Heart left ventricle (tissue), 16 donors: ENCODE measurements around the gene NFIB. TPM values are rescaled to one million over a fixed set of nuclear protein-coding genes. Genes with fewer than 3 reads are reported as not detected.

ENCODE experiments used
- ATAC-seq, 4 donors: fragments of 200-7000 bp; cut with Tn5 transposase; one replicate each; pipeline ENCODE4 v1.9.1; 2020 to 2022; ENCODE audit warnings: moderate library complexity in 4 of 4, mild to moderate bottlenecking in 3 of 4, moderate number of reproducible peaks in 1 of 4
- DNase-seq, 5 donors: peaks; one replicate each; pipeline ENCODE4 v3.0.0-alpha.2; 2020
- H3K27ac ChIP-seq, 12 donors: fragments of 200-600 bp; sonication (generic) in 4 of 12; one replicate each; pipeline versions ENCODE4 v1.5.0 to v1.8.0; 2016 to 2022; ENCODE audit warnings: mild to moderate bottlenecking in 2 of 12
- H3K27me3 ChIP-seq, 9 donors: fragments of 200-600 bp; sonication (generic) in 2 of 9; one replicate each; pipeline versions ENCODE4 v1.5.1 to v1.8.0; 2016 to 2022; ENCODE audit warnings: mild to moderate bottlenecking in 3 of 9
- H3K36me3 ChIP-seq, 9 donors: fragments of 200-600 bp; sonication (generic) in 2 of 9; one replicate each; pipeline versions ENCODE4 v1.5.0 to v1.8.0; 2018 to 2022; ENCODE audit warnings: mild to moderate bottlenecking in 2 of 9
- H3K4me1 ChIP-seq, 12 donors: fragments of 200-600 bp; sonication (generic) in 4 of 12; one replicate each; pipeline versions ENCODE4 v1.5.0 to v1.8.0; 2016 to 2022; ENCODE audit warnings: mild to moderate bottlenecking in 3 of 12
- H3K4me3 ChIP-seq, 12 donors: fragments of 200-600 bp; sonication (generic) in 4 of 12; one replicate each; pipeline versions ENCODE4 v1.5.0 to v1.8.0; 2017 to 2022; ENCODE audit warnings: mild to moderate bottlenecking in 9 of 12, moderate library complexity in 4 of 12
- H3K9me3 ChIP-seq, 12 donors: fragments of 200-600 bp; sonication (generic) in 4 of 12; one replicate each; pipeline versions ENCODE4 v1.5.0 to v1.8.0; 2016 to 2022; ENCODE audit warnings: mild to moderate bottlenecking in 1 of 12
- POLR2A ChIP-seq, 2 donors: fragments of 450-650 bp; IDR thresholded peaks; one replicate each; pipeline ENCODE4 v1.6.1; 2017; ENCODE audit warnings: antibody characterized with exemption in 2 of 2, mild to moderate bottlenecking in 2 of 2, moderate library complexity in 2 of 2
- WGBS, 4 donors: extraction: QIAGEN DNeasy Blood & Tissue Kit in 2 of 4; methylation state at CpG; one replicate each; pipeline versions ENCODE4 v1.1.5 to v1.1.7; 2013 to 2018; 5-methylcytosine and 5-hydroxymethylcytosine counted together
- intact Hi-C, 10 donors: fragments of 100-400 bp; cut with DNase I; formaldehyde crosslinking; loops; one replicate each; pipeline versions ENCODE4 v1.11.1 to v1.14.2; 2022
- polyA plus RNA-seq, 2 donors: library from polyadenylated mRNA; stranded (reverse); fragments of 200-250 nt; gene quantifications; one replicate each; pipeline ENCODE4 v1.2.3, GENCODE V29; 2013
- total RNA-seq, 9 donors: library from RNA; depleted of rRNA in 2 of 9; stranded (reverse); fragments of >200 nt in 2 of 9; fragmentation: NEBNext Ultra II Directional in 3 of 9; extraction: Animal tissue kit (Norgen Biotek cat#: 25700) in 3 of 9; gene quantifications; one replicate each; pipeline versions ENCODE4 v1.1.0 to v1.2.4, GENCODE V29; 2016 to 2023
- TF ChIP-seq, protein P1 (sequence below), 12 donors: fragments of 200-600 bp; sonication (generic) in 4 of 12; IDR thresholded peaks; one replicate each; pipeline versions ENCODE4 v1.5.0 to v1.8.0; 2018 to 2022; ENCODE audit warnings: antibody characterized with exemption in 12 of 12, mild to moderate bottlenecking in 5 of 12
- donor health status: ischemic (EF 13 %, LVEDD 7.1; RV severe dilation, severe dysfunction).
- donor health status: healthy with polysubstance abuse.
- donor health status: DM: no; HTN: yes; CAD: no.
- donor health status: DM: no; HTN: no; CAD: no.
- donor health status: ischemic (EF 25% LVEDD 6.9; RV normal size, moderate dysfunction).
- donor health status: ischemic (EF 25% LVEDD 5.7; RV mildly dilated, moderate dysfunction).
- donor health status: healthy.
- donor health status: DM: yes; HTN: yes; CAD: no.
- donor health status: ischemic (EF 35%, LVEDD 5.7; RV mildly dilated, moderate dysfunction).
- donor health status: nonischemic (EF 11% LVEDD 7.7; RV severe dilation, severe dysfunction).
- donor health status: DM: yes; HTN: yes; CAD: no.
- donor health status: PGD.
- donor health status: ischemic (EF 29% LVEDD 5.4; RV normal size, mild dysfunction).
- donor health status: nonischemic (EF 23%, LVEDD 6.1; RV moderate dilation, normal function).

NFIB gene
- total and polyA plus RNA-seq, 11 donors, result 24.5 to 148 (median 98.2) TPM

DNA sequence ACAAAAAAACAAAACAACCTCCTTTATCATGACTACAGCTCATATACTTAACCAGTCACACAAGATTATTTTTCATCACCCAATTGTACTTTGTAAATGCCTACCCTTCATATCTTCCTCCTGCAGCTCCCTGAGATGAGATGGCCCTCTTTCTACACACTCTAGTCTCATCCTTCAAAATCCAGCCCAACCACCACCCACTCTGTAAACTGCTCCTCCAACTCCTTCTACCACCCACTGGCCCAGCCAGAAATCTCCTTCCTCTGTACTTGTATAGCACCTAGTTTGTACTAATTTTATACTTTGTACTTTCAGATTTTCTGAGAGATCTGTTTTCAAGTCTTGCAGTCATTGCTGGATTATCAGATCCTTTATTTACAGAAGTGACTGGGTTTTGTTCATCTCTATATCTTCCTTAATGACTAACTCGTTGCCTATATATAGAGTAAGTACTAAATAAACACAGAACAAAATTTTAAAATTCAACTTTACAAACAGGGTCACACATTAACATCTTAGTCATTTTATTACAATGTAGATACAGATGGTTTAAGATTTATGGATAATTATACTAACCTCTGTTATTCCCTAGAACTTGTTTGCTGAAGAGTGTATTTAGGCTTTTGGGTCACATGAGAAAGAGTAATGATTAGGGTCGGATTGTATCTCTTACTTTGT lies 155.7 kb downstream of the NFIB start:
- H3K27me3 ChIP-seq, result no peaks in the 10 kb centered on the region
- no peak overlapping the region for H3K4me3 ChIP-seq
- no peaks in the 10 kb centered on the region for H3K9me3 ChIP-seq
- intact Hi-C loops, result loop anchor here in 6 of 10 donors (5.0 to 10.0 kb wide), 5 partner anchors 54 to 256 kb away; partner anchors contain the start of gene NFIB (in 1 of the 6)
- DNase-seq, result no peak
- H3K27ac ChIP-seq, result no peak overlapping the region
- no peak for ATAC-seq
- no peak for TF ChIP-seq POLR2A (IDR thresholded peaks at IDR 0.05)
- TF ChIP-seq, protein P1, sequence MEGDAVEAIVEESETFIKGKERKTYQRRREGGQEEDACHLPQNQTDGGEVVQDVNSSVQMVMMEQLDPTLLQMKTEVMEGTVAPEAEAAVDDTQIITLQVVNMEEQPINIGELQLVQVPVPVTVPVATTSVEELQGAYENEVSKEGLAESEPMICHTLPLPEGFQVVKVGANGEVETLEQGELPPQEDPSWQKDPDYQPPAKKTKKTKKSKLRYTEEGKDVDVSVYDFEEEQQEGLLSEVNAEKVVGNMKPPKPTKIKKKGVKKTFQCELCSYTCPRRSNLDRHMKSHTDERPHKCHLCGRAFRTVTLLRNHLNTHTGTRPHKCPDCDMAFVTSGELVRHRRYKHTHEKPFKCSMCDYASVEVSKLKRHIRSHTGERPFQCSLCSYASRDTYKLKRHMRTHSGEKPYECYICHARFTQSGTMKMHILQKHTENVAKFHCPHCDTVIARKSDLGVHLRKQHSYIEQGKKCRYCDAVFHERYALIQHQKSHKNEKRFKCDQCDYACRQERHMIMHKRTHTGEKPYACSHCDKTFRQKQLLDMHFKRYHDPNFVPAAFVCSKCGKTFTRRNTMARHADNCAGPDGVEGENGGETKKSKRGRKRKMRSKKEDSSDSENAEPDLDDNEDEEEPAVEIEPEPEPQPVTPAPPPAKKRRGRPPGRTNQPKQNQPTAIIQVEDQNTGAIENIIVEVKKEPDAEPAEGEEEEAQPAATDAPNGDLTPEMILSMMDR (IDR thresholded peaks at IDR 0.05), result no peak
- 81 to 85% (median 82%) methylated on average over 2 of the region's 2 CpGs for WGBS, 4 donors
- peaks cover 0 to 4% (median 0%) of the 10 kb centered on the region in 9 donors for H3K36me3 ChIP-seq
- H3K4me1 ChIP-seq, result peaks cover 4 to 96% (median 49%) of the 10 kb centered on the region in 12 donors

DNA sequence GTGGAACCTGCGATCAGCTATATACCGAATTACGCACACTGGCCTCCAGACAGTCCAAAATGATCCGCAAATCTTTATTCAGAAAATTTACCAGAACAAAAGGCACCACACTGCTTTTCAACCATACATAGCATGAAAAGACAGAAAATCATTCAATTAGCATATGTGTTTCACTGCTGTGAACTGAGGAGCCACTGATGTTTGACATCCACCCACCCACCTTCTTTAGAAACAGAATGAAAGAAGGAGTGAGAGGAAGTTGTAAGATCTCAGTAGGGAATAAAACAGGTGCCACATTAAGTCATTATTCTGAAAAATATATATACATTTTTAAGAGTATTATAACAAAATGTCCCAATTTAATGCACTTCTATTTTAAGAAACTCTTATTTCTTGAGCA lies 156.8 kb downstream of the NFIB start:
- H3K27me3 ChIP-seq, result no peaks in the 10 kb centered on the region
- H3K36me3 ChIP-seq, result peaks cover 0 to 4% (median 0%) of the 10 kb centered on the region in 9 donors
- intact Hi-C loops, result loop anchor here in 6 of 10 donors (5.0 to 10.0 kb wide), 5 partner anchors 55 to 255 kb away; partner anchors contain the start of gene NFIB (in 1 of the 6)
- DNase-seq, result no peak
- TF ChIP-seq, protein P1 (IDR thresholded peaks at IDR 0.05), result no peak
- no peaks in the 10 kb centered on the region for H3K9me3 ChIP-seq
- peaks cover 4 to 96% (median 52%) of the 10 kb centered on the region in 12 donors for H3K4me1 ChIP-seq
- 96 to 99% (median 99%) methylated on average over 4 of the region's 4 CpGs for WGBS, 4 donors
- H3K4me3 ChIP-seq, result no peak overlapping the region
- no peak overlapping the region for H3K27ac ChIP-seq
- ATAC-seq, result no peak

DNA sequence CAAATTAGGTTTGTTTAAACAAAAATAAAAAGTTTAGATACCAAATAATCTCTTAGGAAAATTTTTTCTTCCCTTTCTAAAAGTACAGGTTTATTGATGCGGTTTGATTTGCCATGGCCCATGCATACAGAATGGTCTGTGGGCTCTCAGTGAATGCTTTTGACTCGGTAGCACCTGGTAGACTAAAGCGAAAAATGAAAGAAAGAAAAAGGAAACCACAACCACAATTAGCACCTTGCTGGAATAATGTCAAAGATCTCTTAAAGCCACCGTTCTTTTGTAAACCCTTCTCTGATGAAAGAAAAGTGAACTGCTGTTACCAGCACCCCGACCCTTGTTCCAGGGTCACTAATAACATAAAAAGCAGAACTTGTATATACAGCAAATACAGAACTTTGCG lies 157.9 kb downstream of the NFIB start:
- Histone ChIP-seq H3K9me3 (no peaks in the 10 kb centered on the region), H3K36me3 (peaks cover 0 to 4% (median 0%) of the 10 kb centered on the region in 9 donors), H3K27ac (peak overlapping the region in 6 of 12 donors; percentile 2 to 33 (median 15)), H3K4me3 (no peak overlapping the region), H3K4me1 (peaks cover 4 to 96% (median 54%) of the 10 kb centered on the region in 12 donors), H3K27me3 (no peaks in the 10 kb centered on the region)
- ATAC-seq (no peak), DNase-seq (no peak)
- intact Hi-C loops, result loop anchor here in 6 of 10 donors (5.0 to 10.0 kb wide), 5 partner anchors 56 to 254 kb away; partner anchors contain the start of gene NFIB (in 1 of the 6)
- WGBS, 4 donors, result 72 to 85% (median 76%) methylated on average over 6 of the region's 6 CpGs
- TF ChIP-seq, protein P1 (IDR thresholded peaks at IDR 0.05), result no peak
- no peak for TF ChIP-seq POLR2A (IDR thresholded peaks at IDR 0.05)

DNA sequence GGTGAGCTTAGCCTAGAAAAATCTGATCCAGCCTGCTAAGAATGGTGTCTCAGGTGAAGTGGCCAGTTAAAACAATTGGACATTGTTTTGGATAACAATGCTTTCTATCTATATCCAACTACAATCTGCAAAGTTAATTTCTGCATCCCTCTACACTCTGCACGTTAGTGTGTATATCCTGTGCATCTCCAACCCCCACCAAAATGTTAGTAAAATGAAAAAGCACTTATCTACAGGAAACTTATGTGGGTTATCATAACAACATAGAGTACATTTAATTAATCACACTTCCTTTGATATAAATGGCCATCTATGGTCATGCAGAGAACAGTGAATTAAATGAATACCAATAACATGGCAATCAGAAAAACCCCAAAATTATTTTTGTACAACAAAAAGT lies 158.7 kb downstream of the NFIB start:
- 22 to 44% (median 29%) methylated on average over 1 of the region's 1 CpG for WGBS, 4 donors
- no peak for TF ChIP-seq POLR2A (IDR thresholded peaks at IDR 0.05)
- TF ChIP-seq, protein P1 (IDR thresholded peaks at IDR 0.05), result no peak
- Histone ChIP-seq H3K36me3 (peaks cover 0 to 4% (median 0%) of the 10 kb centered on the region in 9 donors), H3K27me3 (no peaks in the 10 kb centered on the region), H3K9me3 (no peaks in the 10 kb centered on the region), H3K4me3 (no peak overlapping the region), H3K4me1 (peaks cover 4 to 93% (median 53%) of the 10 kb centered on the region in 12 donors), H3K27ac (peak overlapping the region in 6 of 12 donors; percentile 17 to 38 (median 21))
- intact Hi-C loops, result loop anchor here in 6 of 10 donors (5.0 to 10.0 kb wide), 5 partner anchors 57 to 253 kb away; partner anchors contain the start of gene NFIB (in 1 of the 6)
- no peak for DNase-seq
- ATAC-seq, result peak; percentile 30 to 70 (median 52)
